GM12878 (cell line): ENCODE measurements around the gene UBXN10. TPM values are rescaled to one million over a fixed set of nuclear protein-coding genes. Genes with fewer than 3 reads are reported as not detected.

Experiments
- ATAC-seq: fragments of 200-7000 bp; cut with Tn5 transposase; 3 replicates; pipeline ENCODE4 v1.9.1; 2020; ENCODE audit warnings: mild to moderate bottlenecking, moderate library complexity
- BruUV-seq: library from RNA; stranded (reverse); fragments of 400-500 nt; replicated peaks from 2 replicates; lab custom pipeline; 2021; lab: Mats Ljungman, UMichigan
- CTCF ChIA-PET: fragments of 300-600 bp; sonication (Branson Sonifier 250); formaldehyde crosslinking; extraction: SDS; loops from one replicate; lab custom pipeline; 2021; ENCODE audit warnings: inconsistent platforms; lab: Yijun Ruan, JAX
- POLR2A ChIA-PET: fragments of 350-600 bp; formaldehyde crosslinking; extraction: SDS; loops from one replicate; lab custom pipeline; 2021; ENCODE audit warnings: inconsistent platforms; lab: Charles Lee
- RAD21 ChIA-PET: fragments of 300-600 bp; sonication (Branson Sonifier 250); formaldehyde crosslinking; loops from one replicate; lab custom pipeline; 2023; ENCODE audit warnings: antibody characterized with exemption; ENCODE audit not compliant: unreplicated experiment; lab: Charles Lee
- SMC1A ChIA-PET: fragments of 300-600 bp; sonication (Branson Sonifier 250); formaldehyde crosslinking; loops from one replicate; lab custom pipeline; 2023; ENCODE audit not compliant: unreplicated experiment, uncharacterized antibody; lab: Charles Lee
- DNase-seq: peaks from one replicate; pipeline ENCODE4 v3.0.0-alpha.2; 2011; ENCODE audit warnings: low read depth, low spot score
- FAIRE-seq: peaks from 3 replicates; lab custom pipeline; 2011; peaks lifted over from hg19 to GRCh38; lab: Jason Lieb, UNC
- H2AFZ ChIP-seq: 2 replicates; pipeline ENCODE4 v1.6.0; 2011; ENCODE audit warnings: low read depth, low read length, control low read depth; ENCODE audit not compliant: control insufficient read depth
- H3K27ac ChIP-seq: 2 replicates; pipeline ENCODE4 v1.5.1; 2011; ENCODE audit warnings: control low read depth; ENCODE audit not compliant: control insufficient read depth, insufficient read depth
- H3K27me3 ChIP-seq, 2 experiments: replicated peaks in 1 of 2; 2 replicates each; pipeline versions ENCODE4 v1.6.0 to v1.6.1; 2011; ENCODE audit warnings: low read length in 1 of 2; ENCODE audit not compliant: control insufficient read depth in 2 of 2, insufficient read depth in 2 of 2
- H3K36me3 ChIP-seq, 2 experiments: 2 replicates each; pipeline ENCODE4 v1.5.1; 2011; ENCODE audit warnings: low read length in 1 of 2; ENCODE audit not compliant: control insufficient read depth in 2 of 2, insufficient read depth in 2 of 2
- H3K4me1 ChIP-seq: 2 replicates; pipeline ENCODE4 v1.6.1; 2011; ENCODE audit warnings: mild to moderate bottlenecking, low read length, moderate library complexity, mixed read lengths; ENCODE audit not compliant: control insufficient read depth, insufficient read depth
- H3K4me2 ChIP-seq: 2 replicates; pipeline ENCODE4 v1.6.0; 2011; ENCODE audit warnings: control low read depth; ENCODE audit not compliant: control insufficient read depth, insufficient read depth
- H3K4me3 ChIP-seq: fragments of 200-600 bp; sonication (generic); 2 replicates; pipeline ENCODE4 v1.5.1; 2016
- H3K79me2 ChIP-seq: 2 replicates; pipeline ENCODE4 v1.6.0; 2011; ENCODE audit warnings: low read length; ENCODE audit not compliant: control insufficient read depth, insufficient read depth
- H3K9ac ChIP-seq: 2 replicates; pipeline ENCODE4 v1.8.0; 2011; ENCODE audit warnings: low read length, control low read depth, mixed read lengths; ENCODE audit not compliant: control insufficient read depth, insufficient read depth
- H3K9me3 ChIP-seq: replicated peaks from 3 replicates; pipeline ENCODE4 v1.5.1; 2011; ENCODE audit warnings: mild to moderate bottlenecking, low read length; ENCODE audit not compliant: control insufficient read depth, insufficient read depth
- H4K20me1 ChIP-seq: 2 replicates; pipeline ENCODE4 v1.6.0; 2011; ENCODE audit not compliant: control insufficient read depth, insufficient read depth
- CBFB ChIP-seq: IDR thresholded peaks from 2 replicates; pipeline ENCODE4 v1.6.1; 2016; ENCODE audit warnings: antibody characterized with exemption, low read depth
- CBX3 ChIP-seq: fragments of 200-600 bp; sonication (generic); IDR thresholded peaks from 2 replicates; pipeline ENCODE4 v1.6.1; 2016; ENCODE audit warnings: low read depth, borderline replicate concordance
- EED ChIP-seq: sonication (generic); IDR thresholded peaks from 2 replicates; pipeline ENCODE4 v1.6.1; 2016; ENCODE audit warnings: antibody characterized with exemption, low read depth
- JUND ChIP-seq: IDR thresholded peaks from 2 replicates; pipeline ENCODE4 v1.6.1; 2012; ENCODE audit warnings: low read depth, mild to moderate bottlenecking, low read length, improper control_type of control experiment, moderate library complexity
- MEF2A ChIP-seq: IDR thresholded peaks from 2 replicates; pipeline ENCODE4 v1.6.1; 2011; ENCODE audit warnings: low read depth, mild to moderate bottlenecking, low read length, moderate library complexity; ENCODE audit not compliant: insufficient read depth
- MEF2B ChIP-seq: fragments of 450-650 bp; IDR thresholded peaks from 2 replicates; pipeline ENCODE4 v1.6.1; 2018; ENCODE audit warnings: mild to moderate bottlenecking, moderate library complexity; ENCODE audit not compliant: partially characterized antibody, poor library complexity, severe bottlenecking
- MYC ChIP-seq: IDR thresholded peaks from 2 replicates; pipeline ENCODE4 v1.6.1; 2011; ENCODE audit warnings: mild to moderate bottlenecking, low read length, moderate library complexity, inconsistent platforms; ENCODE audit not compliant: insufficient read depth, insufficient replicate concordance, insufficient read length, severe bottlenecking
- PAX5 ChIP-seq: IDR thresholded peaks from 2 replicates; pipeline ENCODE4 v1.6.1; 2011; ENCODE audit warnings: low read depth, low read length, borderline replicate concordance
- POLR2A ChIP-seq: IDR thresholded peaks from 2 replicates; pipeline ENCODE4 v1.6.1; 2011; ENCODE audit warnings: low read depth, mild to moderate bottlenecking, low read length
- POU2F2 ChIP-seq: IDR thresholded peaks from 3 replicates; pipeline ENCODE4 v1.6.1; 2011; ENCODE audit warnings: low read depth, mild to moderate bottlenecking, low read length, borderline replicate concordance
- RAD21 ChIP-seq: IDR thresholded peaks from 2 replicates; pipeline ENCODE4 v1.6.1; 2011; ENCODE audit warnings: mild to moderate bottlenecking, low read depth, low read length, moderate library complexity; ENCODE audit not compliant: insufficient read depth
- SRF ChIP-seq, 2 experiments: IDR thresholded peaks; 2 replicates each; pipeline ENCODE4 v1.6.1; 2011; ENCODE audit warnings: low read depth in 2 of 2, low read length in 2 of 2, mild to moderate bottlenecking in 1 of 2, moderate library complexity in 1 of 2
- SUPT20H ChIP-seq: IDR thresholded peaks from 2 replicates; pipeline ENCODE4 v1.6.1; 2011; ENCODE audit warnings: low read depth, mild to moderate bottlenecking, low read length, moderate library complexity, borderline replicate concordance; ENCODE audit not compliant: control insufficient read depth
- TCF12 ChIP-seq: IDR thresholded peaks from 2 replicates; pipeline ENCODE4 v1.6.1; 2011; ENCODE audit warnings: low read depth, mild to moderate bottlenecking, low read length
- TCF3 ChIP-seq: IDR thresholded peaks from 2 replicates; pipeline ENCODE4 v1.6.1; 2012; ENCODE audit warnings: low read depth, mild to moderate bottlenecking, low read length, borderline replicate concordance; ENCODE audit not compliant: insufficient read depth
- WGBS: methylation state at CpG from one replicate; pipeline ENCODE4 v1.1.6; 2016; ENCODE audit warnings: low lambda C conversion rate; ENCODE audit not compliant: insufficient replicate concordance, insufficient coverage; ENCODE audit errors: missing lambda C conversion rate; 5-methylcytosine and 5-hydroxymethylcytosine counted together
- in situ Hi-C: fragments of 300-500 bp; cut with MboI; formaldehyde crosslinking; loops from 9 replicates; pipeline ENCODE4 v1.14.3; 2018; ENCODE audit warnings: mixed read lengths
- intact Hi-C: fragments of 100-400 bp; cut with micrococcal nuclease; formaldehyde crosslinking; loops from one replicate; pipeline ENCODE4 v1.14.2; 2022; ENCODE audit not compliant: unreplicated experiment
- polyA plus RNA-seq, 11 experiments: library from polyadenylated mRNA; depleted of rRNA in 4 of 11; unstranded in 6 of 11; stranded (reverse) in 5 of 11; fragments of >200 nt; fragmentation: Nextera tagmentation in 4 of 11; fragmentation: Illumina TruSeq in 1 of 11; extraction: Ambion mirVana in 4 of 11; extraction: Trizol in 1 of 11; gene quantifications; 1 replicate in 1 of 11; 2 replicates in 10 of 11; pipeline versions ENCODE4 v1.2.1 to v1.2.3, GENCODE V29; 2011 to 2016; ENCODE audit warnings: inconsistent platforms in 2 of 11, missing spikeins in 2 of 11, low read depth in 1 of 11
- total RNA-seq, 4 experiments: library from RNA; depleted of rRNA in 3 of 4; stranded (reverse); fragments of >200 nt in 3 of 4; fragmentation: Illumina TruSeq in 1 of 4; extraction: Trizol in 1 of 4; gene quantifications; 2 replicates each; pipeline versions ENCODE4 v1.2.1 to v1.2.3, GENCODE V29; 2013 to 2021
- TF ChIP-seq, protein P1 (sequence below): fragments of 450-650 bp; IDR thresholded peaks from 2 replicates; pipeline ENCODE4 v1.6.1; 2018; ENCODE audit warnings: mild to moderate bottlenecking, low read depth, moderate library complexity; ENCODE audit not compliant: partially characterized antibody

The UBXN10 gene
- total and polyA plus RNA-seq, 10 of the 15 experiments (the other 5 are each of a cell fraction or from before 2014, with no cell fraction given): 0.03 to 0.15 (median 0.06) TPM; not detected in 7

DNA sequence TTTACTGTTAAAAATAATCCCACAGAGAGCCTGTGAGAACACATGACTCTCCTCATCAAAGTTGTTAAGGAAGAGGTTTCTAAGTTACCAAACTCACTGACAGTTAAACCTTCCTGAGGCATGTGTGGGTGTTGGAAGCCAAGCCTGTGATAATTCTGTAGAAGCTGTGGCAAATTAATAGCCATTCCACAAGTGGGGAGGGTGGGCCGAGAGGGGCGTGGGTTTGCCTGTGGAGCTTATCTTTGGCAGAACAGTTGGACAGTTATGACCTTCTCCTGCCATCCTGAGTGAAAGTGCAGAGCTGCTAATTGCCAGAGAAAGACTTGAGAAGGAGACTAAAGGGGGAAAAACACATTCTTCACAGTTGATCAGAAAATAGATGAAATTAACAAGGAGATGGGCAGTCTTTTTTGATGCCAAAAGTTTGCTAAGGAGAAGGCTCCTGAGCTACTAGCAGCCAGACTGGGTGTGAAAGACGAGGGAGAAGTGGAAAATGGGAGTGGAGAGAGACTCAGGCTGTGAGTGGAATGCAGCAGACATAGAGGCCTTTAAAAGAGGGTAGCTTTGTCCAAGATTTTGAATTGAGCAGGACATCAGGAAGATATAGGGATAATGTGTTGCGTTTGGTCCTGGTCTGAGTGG is 2.0 kb downstream of the UBXN10 start:
- no peak for ATAC-seq
- RAD21 ChIA-PET: no interaction called here
- no peak for FAIRE-seq

More for the DNA sequence above, 2.0 kb downstream of the UBXN10 start:
- in situ Hi-C loops: no loop called here
- intact Hi-C loops: no loop called here
- H3K27me3 ChIP-seq: peaks cover 4 to 11% of the 10 kb centered on the region in 2 experiments
- H3K79me2 ChIP-seq: no peaks in the 10 kb centered on the region
- no peak overlapping the region for H3K4me2 ChIP-seq
- no peak for TF ChIP-seq RAD21
- no peak for TF ChIP-seq MYC
- TF ChIP-seq SUPT20H: no peak
- TF ChIP-seq EED: no peak
- TF ChIP-seq MEF2B: no peak
- no peak for TF ChIP-seq MEF2A
- TF ChIP-seq, protein P1, sequence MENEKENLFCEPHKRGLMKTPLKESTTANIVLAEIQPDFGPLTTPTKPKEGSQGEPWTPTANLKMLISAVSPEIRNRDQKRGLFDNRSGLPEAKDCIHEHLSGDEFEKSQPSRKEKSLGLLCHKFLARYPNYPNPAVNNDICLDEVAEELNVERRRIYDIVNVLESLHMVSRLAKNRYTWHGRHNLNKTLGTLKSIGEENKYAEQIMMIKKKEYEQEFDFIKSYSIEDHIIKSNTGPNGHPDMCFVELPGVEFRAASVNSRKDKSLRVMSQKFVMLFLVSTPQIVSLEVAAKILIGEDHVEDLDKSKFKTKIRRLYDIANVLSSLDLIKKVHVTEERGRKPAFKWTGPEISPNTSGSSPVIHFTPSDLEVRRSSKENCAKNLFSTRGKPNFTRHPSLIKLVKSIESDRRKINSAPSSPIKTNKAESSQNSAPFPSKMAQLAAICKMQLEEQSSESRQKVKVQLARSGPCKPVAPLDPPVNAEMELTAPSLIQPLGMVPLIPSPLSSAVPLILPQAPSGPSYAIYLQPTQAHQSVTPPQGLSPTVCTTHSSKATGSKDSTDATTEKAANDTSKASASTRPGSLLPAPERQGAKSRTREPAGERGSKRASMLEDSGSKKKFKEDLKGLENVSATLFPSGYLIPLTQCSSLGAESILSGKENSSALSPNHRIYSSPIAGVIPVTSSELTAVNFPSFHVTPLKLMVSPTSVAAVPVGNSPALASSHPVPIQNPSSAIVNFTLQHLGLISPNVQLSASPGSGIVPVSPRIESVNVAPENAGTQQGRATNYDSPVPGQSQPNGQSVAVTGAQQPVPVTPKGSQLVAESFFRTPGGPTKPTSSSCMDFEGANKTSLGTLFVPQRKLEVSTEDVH: no peak
- no peak for TF ChIP-seq POU2F2
- no peak for TF ChIP-seq PAX5
- no peak for TF ChIP-seq TCF3
- no peak for TF ChIP-seq POLR2A
- TF ChIP-seq TCF12: no peak
- TF ChIP-seq JUND: no peak
- TF ChIP-seq CBX3: no peak
- no peak for TF ChIP-seq CBFB
- no peak for TF ChIP-seq SRF (IDR thresholded peaks at IDR 0.05; ENCODE audit: low read depth in 2 of 2, low read length in 2 of 2)
- TF ChIP-seq, all 136 proteins: peak for 0
- ChIA-PET CTCF (interaction anchor here (1.0 to 1.5 kb wide), 5 partner anchors 9 to 270 kb away, joined by 3 to 5 read pairs (median 4); no protein-coding TSS in a partner anchor), SMC1A (interaction anchor here (0.9 kb wide), 1 partner anchor 23 kb away, joined by 3 read pairs; no protein-coding TSS in a partner anchor), POLR2A (no interaction called here)
- Histone ChIP-seq H3K4me3 (no peak overlapping the region), H3K9ac (no peak overlapping the region), H3K36me3 (no peaks in the 10 kb centered on the region), H3K27ac (no peak overlapping the region), H4K20me1 (no peaks in the 10 kb centered on the region), H2AFZ (no peak overlapping the region), H3K9me3 (no peaks in the 10 kb centered on the region), H3K4me1 (peaks cover 12% of the 10 kb centered on the region)
- no peak for DNase-seq
- no TSS peak for BruUV-seq
- WGBS: 31% methylated on average over 4 of the region's 4 CpGs
